GM13977 (cell line): ENCODE data around the gene B4GALT7.
"Not testable (repeated sequence)": the region's sequence is repeated elsewhere in the genome, so short reads cannot be mapped to it uniquely, and the experiment has no call there.

Experiments used
- DNase-seq: peaks from one replicate; pipeline ENCODE4 v3.0.0; 2012; ENCODE audit warnings: low spot score
- CTCF ChIP-seq: IDR thresholded peaks from 2 replicates; pipeline ENCODE4 v1.5.1; 2012; ENCODE audit warnings: mild to moderate bottlenecking, control low read depth; ENCODE audit not compliant: insufficient read depth; ENCODE audit errors: extremely low read depth, missing control alignments
- in situ Hi-C: fragments of 300-500 bp; cut with MboI; formaldehyde crosslinking; loops from one replicate; pipeline ENCODE4 v1.12.0; 2022; ENCODE audit warnings: low sequenced_read_pairs, low pct_unique_long_range_greater_than_20kb, mixed read lengths, inconsistent platforms; ENCODE audit not compliant: unreplicated experiment

Gene B4GALT7

GRCh38 chr5:177555665-177556064 is 44.3 kb upstream of the B4GALT7 start:
- in situ Hi-C loops = no loop called here
- DNase-seq = no peak
- no peak for TF ChIP-seq CTCF

- in situ Hi-C loops = no loop called here
- no peak for TF ChIP-seq CTCF
- DNase-seq = no peak
These were observed 42.8 kb upstream of the B4GALT7 start for GRCh38 chr5:177557041-177557647.

GRCh38 chr5:177557796-177558195 is 42.1 kb upstream of the B4GALT7 start:
- no peak for TF ChIP-seq CTCF
- in situ Hi-C loops = no loop called here

GRCh38 chr5:177559446-177559941 is 40.4 kb upstream of the B4GALT7 start:
- in situ Hi-C loops, DNase-seq: not testable (repeated sequence)

More at GRCh38 chr5:177557796-177558195, 42.1 kb upstream of the B4GALT7 start:
- no peak for DNase-seq

GRCh38 chr5:177565046-177565445 is 34.9 kb upstream of the B4GALT7 start:
- in situ Hi-C loops = no loop called here
- no peak for TF ChIP-seq CTCF
- no peak for DNase-seq

- TF ChIP-seq CTCF = no peak
- in situ Hi-C loops = no loop called here
- DNase-seq = no peak
These were observed 31.6 kb upstream of the B4GALT7 start for GRCh38 chr5:177568326-177568725.

GRCh38 chr5:177569894-177570293 is 30.0 kb upstream of the B4GALT7 start:
- no peak for DNase-seq
- no peak for TF ChIP-seq CTCF
- in situ Hi-C loops = no loop called here
